OCI-LY3 (cell line): Measurements from ENCODE around the gene TSR3.
A peak's percentile ranks its signal among the peaks of the same experiment; 100 is the strongest.

Source experiments
- H2AFZ ChIP-seq: fragments of 200-600, 300-600 bp; shearing (Covaris generic); 2 replicates; pipeline ENCODE4 v1.6.0; 2014; ENCODE audit warnings: antibody characterized with exemption, low read depth, low read length
- H3K27ac ChIP-seq: fragments of 200-600, 300-600 bp; sonication (generic); 2 replicates; pipeline ENCODE4 v1.5.1; 2014; ENCODE audit warnings: mild to moderate bottlenecking, low read length, moderate library complexity, mixed read lengths
- H3K27me3 ChIP-seq: fragments of 200-600, 300-600 bp; sonication (generic); 2 replicates; pipeline ENCODE4 v1.6.1; 2014; ENCODE audit warnings: low read depth, low read length, mixed read lengths
- H3K36me3 ChIP-seq: fragments of 200-600, 300-600 bp; sonication (generic); replicated peaks from 2 replicates; pipeline ENCODE3; 2014; ENCODE audit warnings: low read depth, low read length, mixed read lengths
- H3K4me1 ChIP-seq: fragments of 300-600, 200-600 bp; sonication (generic); 2 replicates; pipeline ENCODE4 v1.6.1; 2014; ENCODE audit warnings: low read length, mixed read lengths
- H3K4me2 ChIP-seq: fragments of 200-600, 300-600 bp; sonication (generic); 2 replicates; pipeline ENCODE4 v1.6.1; 2014; ENCODE audit warnings: low read length, mixed read lengths
- H3K4me3 ChIP-seq: fragments of 300-600, 200-600 bp; sonication (generic); 2 replicates; pipeline ENCODE4 v1.5.1; 2014; ENCODE audit warnings: antibody characterized with exemption, mild to moderate bottlenecking, low read length, moderate library complexity
- H3K79me2 ChIP-seq: fragments of 300-600, 200-600 bp; shearing (Covaris generic); 2 replicates; pipeline ENCODE4 v1.6.1; 2014; ENCODE audit warnings: mild to moderate bottlenecking, low read length, mixed read lengths
- H3K9ac ChIP-seq: fragments of 300-600, 200-600 bp; shearing (Covaris generic); 2 replicates; pipeline ENCODE4 v1.6.0; 2014; ENCODE audit warnings: mild to moderate bottlenecking, low read length, moderate library complexity
- H3K9me3 ChIP-seq: fragments of 200-600, 300-600 bp; shearing (Covaris generic); 2 replicates; pipeline ENCODE4 v1.6.1; 2014; ENCODE audit warnings: low read length, mixed read lengths; ENCODE audit not compliant: insufficient read depth
- H4K20me1 ChIP-seq: fragments of 200-600, 300-600 bp; sonication (generic); 2 replicates; pipeline ENCODE4 v1.6.1; 2016; ENCODE audit warnings: low read length, mixed read lengths; ENCODE audit not compliant: insufficient read depth
- EZH2phosphoT487 ChIP-seq: fragments of 200-600 bp; shearing (Covaris generic); IDR thresholded peaks from 2 replicates; pipeline ENCODE4 v1.6.1; 2018; ENCODE audit warnings: antibody characterized with exemption, mixed run types, low read depth
- TF ChIP-seq, protein P1 (sequence below): fragments of 200-600, 300-600 bp; sonication (generic); IDR thresholded peaks from 2 replicates; pipeline ENCODE4 v1.5.1; 2014; ENCODE audit warnings: antibody characterized with exemption, low read length, low read depth

TSR3 gene

DNA sequence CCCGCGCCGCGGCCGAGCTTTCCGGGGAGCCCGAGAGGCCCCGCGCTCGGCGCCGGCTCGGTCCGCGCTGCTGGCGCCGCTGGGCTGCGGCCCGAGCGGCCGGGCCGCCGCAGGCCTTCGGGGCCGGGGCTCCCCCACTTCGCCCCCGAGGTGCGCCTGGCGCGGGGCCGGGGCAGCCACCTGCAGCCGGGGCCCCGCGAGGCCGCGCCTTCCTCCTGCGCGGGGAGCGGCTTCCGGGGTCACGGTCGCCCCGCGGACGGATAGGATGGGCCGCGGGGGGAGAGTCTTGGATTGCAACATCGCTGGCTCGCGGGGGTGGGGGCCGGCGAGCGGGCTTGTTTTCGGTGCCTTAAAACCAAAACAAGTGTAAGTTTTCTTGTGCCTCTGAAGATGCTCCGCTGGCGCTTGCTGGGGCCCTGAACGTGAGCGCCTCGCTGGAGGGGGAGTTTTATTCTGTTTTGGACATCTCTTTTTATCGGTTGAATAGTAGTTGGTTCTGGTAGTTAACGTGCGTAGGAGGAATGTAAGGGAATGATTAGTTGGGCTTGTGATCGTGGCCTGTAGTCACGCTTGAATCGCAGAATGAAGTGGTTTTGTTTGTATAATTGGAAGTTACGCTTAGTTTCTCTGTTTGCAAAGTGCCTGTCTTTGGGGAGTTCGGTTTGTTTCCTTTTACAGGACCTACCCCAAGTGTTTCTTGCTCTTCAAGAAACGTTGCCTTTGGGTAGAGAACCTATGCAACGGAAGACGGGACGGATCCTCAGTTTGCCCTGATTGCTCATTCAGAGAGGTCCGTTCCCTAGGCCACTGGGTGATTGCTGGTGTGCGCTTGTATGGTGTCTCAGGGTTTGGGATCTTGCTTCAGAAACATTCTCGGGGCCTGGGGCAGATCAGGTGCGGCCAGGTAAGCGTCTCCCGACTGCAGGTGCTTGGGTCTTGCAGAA, 41.5 kb downstream of the TSR3 start:
- TF ChIP-seq, protein P1, sequence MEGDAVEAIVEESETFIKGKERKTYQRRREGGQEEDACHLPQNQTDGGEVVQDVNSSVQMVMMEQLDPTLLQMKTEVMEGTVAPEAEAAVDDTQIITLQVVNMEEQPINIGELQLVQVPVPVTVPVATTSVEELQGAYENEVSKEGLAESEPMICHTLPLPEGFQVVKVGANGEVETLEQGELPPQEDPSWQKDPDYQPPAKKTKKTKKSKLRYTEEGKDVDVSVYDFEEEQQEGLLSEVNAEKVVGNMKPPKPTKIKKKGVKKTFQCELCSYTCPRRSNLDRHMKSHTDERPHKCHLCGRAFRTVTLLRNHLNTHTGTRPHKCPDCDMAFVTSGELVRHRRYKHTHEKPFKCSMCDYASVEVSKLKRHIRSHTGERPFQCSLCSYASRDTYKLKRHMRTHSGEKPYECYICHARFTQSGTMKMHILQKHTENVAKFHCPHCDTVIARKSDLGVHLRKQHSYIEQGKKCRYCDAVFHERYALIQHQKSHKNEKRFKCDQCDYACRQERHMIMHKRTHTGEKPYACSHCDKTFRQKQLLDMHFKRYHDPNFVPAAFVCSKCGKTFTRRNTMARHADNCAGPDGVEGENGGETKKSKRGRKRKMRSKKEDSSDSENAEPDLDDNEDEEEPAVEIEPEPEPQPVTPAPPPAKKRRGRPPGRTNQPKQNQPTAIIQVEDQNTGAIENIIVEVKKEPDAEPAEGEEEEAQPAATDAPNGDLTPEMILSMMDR: no peak
- no peak for TF ChIP-seq EZH2phosphoT487
- peaks cover 35% of the 10 kb centered on the region for H3K36me3 ChIP-seq
- H3K79me2 ChIP-seq: peaks cover 60% of the 10 kb centered on the region
- peak overlapping the region; percentile 91 for H3K4me3 ChIP-seq
- H3K27ac ChIP-seq: peak overlapping the region; percentile 58
- no peak overlapping the region for H2AFZ ChIP-seq
- peak overlapping the region; percentile 98 for H3K4me2 ChIP-seq
- H3K9me3 ChIP-seq: no peaks in the 10 kb centered on the region
- H4K20me1 ChIP-seq: peaks cover 52% of the 10 kb centered on the region
- H3K9ac ChIP-seq: peak overlapping the region; percentile 91
- H3K4me1 ChIP-seq: peaks cover 15% of the 10 kb centered on the region
- no peaks in the 10 kb centered on the region for H3K27me3 ChIP-seq

GRCh38 chr16:1308977-1309885, 42.4 kb downstream of the TSR3 start, which contains the start of gene UBE2I:
UBE2I (plus strand) TSS chr16:1309636; CDS start chr16:1314031, 4,395 bp downstream.
- TF ChIP-seq EZH2phosphoT487: no peak
- TF ChIP-seq, protein P1: no peak
- Histone ChIP-seq H3K4me1 (peaks cover 19% of the 10 kb centered on the region), H4K20me1 (peaks cover 43% of the 10 kb centered on the region), H2AFZ (peak within 1 kb of the TSS; percentile 91; the same call in 1 of the 2 replicates), H3K36me3 (peaks cover 26% of the 10 kb centered on the region), H3K9me3 (no peaks in the 10 kb centered on the region), H3K4me2 (peak within 1 kb of the TSS; percentile 98), H3K9ac (peak within 1 kb of the TSS; percentile 96), H3K79me2 (peaks cover 50% of the 10 kb centered on the region), H3K27me3 (no peaks in the 10 kb centered on the region), H3K4me3 (peak within 1 kb of the TSS; percentile 91), H3K27ac (peak within 1 kb of the TSS; percentile 84)

DNA sequence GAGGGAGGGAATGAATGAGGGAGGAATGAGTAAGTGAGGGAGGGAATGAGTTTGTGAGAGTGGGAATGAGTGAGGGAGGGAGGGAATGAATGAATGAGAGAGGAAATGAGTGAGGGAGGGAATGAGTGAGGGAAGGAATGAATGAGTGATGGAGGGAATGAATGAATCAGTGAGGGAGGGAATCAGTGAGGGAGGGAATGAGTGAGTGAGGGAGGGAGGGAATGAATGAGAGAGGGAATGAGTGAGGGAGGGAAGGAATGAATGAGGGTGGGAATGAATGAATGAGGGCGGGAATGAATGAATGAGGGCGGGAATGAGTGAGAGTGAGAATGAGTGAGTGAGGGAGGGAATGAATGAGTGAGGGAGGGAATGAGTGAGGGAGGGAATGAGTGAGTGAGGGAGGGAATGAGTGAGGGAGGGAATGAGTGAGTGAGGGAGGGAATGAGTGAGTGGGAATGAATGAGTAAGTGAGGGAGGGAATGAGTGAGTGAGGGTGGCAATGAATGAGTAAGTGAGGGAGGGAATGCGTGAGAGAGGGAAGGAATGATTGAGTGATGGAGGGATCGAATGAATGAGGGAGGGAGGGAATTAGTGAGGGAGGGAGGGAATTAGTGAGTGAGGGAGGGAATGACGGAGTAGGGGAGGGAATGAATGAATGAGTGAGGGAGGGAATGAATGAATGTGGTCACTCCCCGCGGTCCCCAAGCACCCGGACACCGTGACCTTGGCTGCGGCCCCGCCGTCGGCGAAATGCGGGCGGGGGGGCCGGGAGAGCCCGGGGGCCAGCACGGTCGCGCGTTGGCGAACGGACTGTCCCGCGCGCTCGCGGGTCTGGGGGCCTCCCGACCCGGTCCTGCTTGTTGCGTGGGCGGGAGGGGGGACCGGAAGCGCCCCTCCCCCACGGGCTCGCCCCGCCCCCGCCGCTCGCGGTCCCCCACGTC, 43.4 kb downstream of the TSR3 start:
- peaks cover 41% of the 10 kb centered on the region for H3K79me2 ChIP-seq
- H3K4me3 ChIP-seq: peak overlapping the region; percentile 88
- no peak for TF ChIP-seq EZH2phosphoT487
- TF ChIP-seq, protein P1: no peak
- peak overlapping the region; percentile 67 for H3K9ac ChIP-seq
- H4K20me1 ChIP-seq: peaks cover 33% of the 10 kb centered on the region
- H3K27ac ChIP-seq: peak overlapping the region; percentile 65
- H3K27me3 ChIP-seq: no peaks in the 10 kb centered on the region
- peaks cover 28% of the 10 kb centered on the region for H3K4me1 ChIP-seq
- H2AFZ ChIP-seq: no peak overlapping the region
- H3K9me3 ChIP-seq: no peaks in the 10 kb centered on the region
- H3K4me2 ChIP-seq: peak overlapping the region; percentile 71
- H3K36me3 ChIP-seq: peaks cover 20% of the 10 kb centered on the region
